Measurements from ENCODE around the gene PBX2. TPM values are rescaled to one million over a fixed set of nuclear protein-coding genes. Genes with fewer than 3 reads are reported as not detected.

PBX2 gene
- total and polyA plus RNA-seq, 2 experiments from 2014 or later, result 7.2 to 111 TPM

GRCh38 chr6:32156891-32157290, 33.1 kb downstream of the PBX2 start:
- no peaks in the 10 kb centered on the region for H3K79me2 ChIP-seq (replicated peaks; ENCODE audit: insufficient read depth)
- no peak overlapping the region for H3K27ac ChIP-seq (ENCODE audit: low read depth)
- H3F3A ChIP-seq (replicated peaks; ENCODE audit: low read depth), result no peaks in the 10 kb centered on the region
- no peak overlapping the region for H3K4me2 ChIP-seq
- TF ChIP-seq CREB1 (CRISPR knock-in tag; IDR thresholded peaks at IDR 0.05; ENCODE audit: low read depth), result no peak
- TF ChIP-seq EZH2phosphoT487 (IDR thresholded peaks at IDR 0.05; ENCODE audit: unreplicated experiment), result no peak
- TF ChIP-seq POLR2AphosphoS5 (IDR thresholded peaks at IDR 0.05; ENCODE audit: low read depth), result no peak
- TF ChIP-seq ZNF331 (CRISPR knock-in tag; IDR thresholded peaks at IDR 0.05; ENCODE audit: low read depth), result no peak
- no peak for TF ChIP-seq ZNF462 (CRISPR knock-in tag; IDR thresholded peaks at IDR 0.05)
- no peak for TF ChIP-seq CTCF (conservative IDR thresholded peaks at IDR 0.05; ENCODE audit: low read depth in 2 of 2)
- TF ChIP-seq EZH2 (IDR thresholded peaks at IDR 0.05; ENCODE audit: low read depth, unreplicated experiment), result no peak
- no peak for TF ChIP-seq NANOG (IDR thresholded peaks at IDR 0.05; ENCODE audit: borderline replicate concordance)
- no peak for TF ChIP-seq JUNB (IDR thresholded peaks at IDR 0.05; ENCODE audit: unreplicated experiment)
- TF ChIP-seq STAT1 (IDR thresholded peaks at IDR 0.05; ENCODE audit: unreplicated experiment), result no peak
- no peak for TF ChIP-seq REST (IDR thresholded peaks at IDR 0.05; ENCODE audit: unreplicated experiment)
- no peak for TF ChIP-seq ETS1 (IDR thresholded peaks at IDR 0.05)
- TF ChIP-seq ZNF114 (CRISPR knock-in tag; IDR thresholded peaks at IDR 0.05), result no peak
- H3K4me3 Mint-ChIP-seq, result no peak overlapping the region
- DNase-seq (ENCODE audit: low spot score) (no peak), ATAC-seq (no peak)
- peaks cover 22% of the 10 kb centered on the region for H3K4me1 Mint-ChIP-seq
- peaks cover 40% of the 10 kb centered on the region for H3K36me3 Mint-ChIP-seq (ENCODE audit: low read depth)
- peaks cover 14% of the 10 kb centered on the region for H3K27me3 ChIP-seq (ENCODE audit: insufficient read depth)
- H3K4me1 ChIP-seq (ENCODE audit: insufficient read depth), result peaks cover 13% of the 10 kb centered on the region
- H2AFZ ChIP-seq, result no peak overlapping the region
- H3K4me3 ChIP-seq, result no peak overlapping the region
- peaks cover 21% of the 10 kb centered on the region for H3K27me3 Mint-ChIP-seq (ENCODE audit: insufficient read depth, low read depth, poor library complexity)
- no peak overlapping the region for H3K27ac Mint-ChIP-seq
- no peaks in the 10 kb centered on the region for H3K9me2 ChIP-seq (ENCODE audit: insufficient read depth)
- no peaks in the 10 kb centered on the region; the same call in 2 of the 3 replicates for H3K9me3 Mint-ChIP-seq
- 0 out of 2 replicates have a peak, but pooled peaks cover 4% of the 10 kb centered on the region for H4K20me1 ChIP-seq (replicated peaks; ENCODE audit: insufficient read depth)
- H3K36me3 ChIP-seq (ENCODE audit: insufficient read depth), result peaks cover 12% of the 10 kb centered on the region
